ENCODE results near the gene ALPK1. TPM values are rescaled to one million over a fixed set of nuclear protein-coding genes. Genes with fewer than 3 reads are reported as not detected.

The ALPK1 gene
- total and polyA plus RNA-seq, 2 of the 4 experiments (the other 2 are of a cell fraction) = 3.3 to 7.9 TPM

DNA sequence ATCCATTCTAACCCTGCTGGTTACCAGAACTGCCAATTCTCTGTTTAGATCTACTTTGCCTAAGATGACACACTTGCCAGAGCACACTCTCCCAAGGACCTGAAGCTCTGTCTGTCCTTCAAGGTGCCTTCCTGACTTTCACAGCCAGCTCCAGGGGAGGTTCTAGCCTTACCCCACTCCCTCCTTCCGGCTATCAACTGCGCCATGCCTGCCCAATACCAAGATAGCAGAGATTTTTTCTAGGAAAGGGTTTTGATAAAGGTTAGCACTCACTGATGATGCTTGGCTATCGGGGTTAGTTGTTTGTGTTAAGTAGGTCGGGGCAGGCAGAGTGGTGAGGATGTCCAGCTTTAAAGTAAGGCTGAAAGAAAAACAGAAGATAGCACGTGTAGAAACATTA, 14.3 kb downstream of the ALPK1 start:
- DNase-seq = no peak
- H2AK9ac ChIP-seq (replicated peaks; ENCODE audit: low read depth, low read length, poor library complexity) = no peak overlapping the region
- ChIA-PET POLR2A (ENCODE audit: unreplicated experiment) (no interaction called here), CTCF (interaction anchor here (0.7 to 1.0 kb wide), 2 partner anchors 11 to 293 kb away, joined by 3 to 4 read pairs; no protein-coding TSS in a partner anchor)
- H2AFZ ChIP-seq (replicated peaks; ENCODE audit: low read length, poor library complexity) = no peak overlapping the region
- no peak overlapping the region for H3K4me3 ChIP-seq (ENCODE audit: insufficient read depth, low read depth, low read length)
- intact Hi-C loops (cut with micrococcal nuclease) = loop anchor here (1.0 kb wide), 1 partner anchor 8 kb away; no protein-coding TSS in a partner anchor
- H3K4me2 ChIP-seq (ENCODE audit: low read depth, low read length) = no peak overlapping the region
- no peak overlapping the region for H3K18ac ChIP-seq (ENCODE audit: low read depth, low read length)
- in situ Hi-C loops (cut with MboI; ENCODE audit: low sequenced_read_pairs) = no loop called here
- no peaks in the 10 kb centered on the region for H3K9me1 ChIP-seq (ENCODE audit: insufficient read depth, low read length)
- H4K91ac ChIP-seq (ENCODE audit: insufficient read depth, low read depth, low read length) = no peak overlapping the region
- ATAC-seq (ENCODE audit: low read depth) = no peak
- no peaks in the 10 kb centered on the region for H4K20me1 ChIP-seq (ENCODE audit: insufficient read depth, low read length)
- no peaks in the 10 kb centered on the region for H3K36me3 ChIP-seq (ENCODE audit: control insufficient read depth, insufficient read depth, low read length)
- no peaks in the 10 kb centered on the region for H3K9me3 ChIP-seq (ENCODE audit: control insufficient read depth, insufficient read depth, low read length)
- dilution Hi-C loops (cut with HindIII; ENCODE audit: low sequenced_read_pairs, unreplicated experiment) = no loop called here
- no peak overlapping the region for H3K27ac ChIP-seq (ENCODE audit: insufficient read depth, low read length)
- H2BK20ac ChIP-seq (ENCODE audit: low read depth, low read length) = no peak overlapping the region
- H3K4me1 ChIP-seq (ENCODE audit: control insufficient read depth, insufficient read depth, low read length) = peaks cover 4% of the 10 kb centered on the region; the same call in 1 of the 2 replicates
- no peak overlapping the region for H3K14ac ChIP-seq (replicated peaks; ENCODE audit: low read depth, low read length)
- peaks cover 0 to 2% of the 10 kb centered on the region in 2 experiments; a peak in 1 of 4 replicates for H3K79me1 ChIP-seq (ENCODE audit: low read depth in 1 of 2, low read length in 2 of 2)
- BruUV-seq (replicated peaks) = no TSS peak
- H3K9ac ChIP-seq (ENCODE audit: low read depth, low read length) = no peak overlapping the region
- no peak overlapping the region for H4K5ac ChIP-seq (ENCODE audit: low read depth, low read length)
- H4K8ac ChIP-seq (ENCODE audit: low read depth in 2 of 2, low read length in 2 of 2) = no peak overlapping the region
- no peak overlapping the region for H2AK5ac ChIP-seq (ENCODE audit: low read depth, low read length)
- no peak overlapping the region for H3K56ac ChIP-seq (ENCODE audit: extremely low read depth, insufficient read depth, low read length)
- H2BK120ac ChIP-seq (ENCODE audit: low read depth, low read length) = no peak overlapping the region
- H3K4ac ChIP-seq (ENCODE audit: low read depth, low read length) = no peak overlapping the region
- H3K23ac ChIP-seq (ENCODE audit: low read depth, low read length) = no peak overlapping the region
- TF ChIP-seq MXI1 (IDR thresholded peaks at IDR 0.05; ENCODE audit: borderline replicate concordance, low read depth, low read length) (no peak), RAD21 (IDR thresholded peaks at IDR 0.05; ENCODE audit: low read length) (no peak), MAZ (IDR thresholded peaks at IDR 0.05; ENCODE audit: borderline replicate concordance, low read depth, low read length) (no peak), NFE2L2 (IDR thresholded peaks at IDR 0.05; ENCODE audit: low read depth, low read length) (no peak)
- TF ChIP-seq, protein P1, sequence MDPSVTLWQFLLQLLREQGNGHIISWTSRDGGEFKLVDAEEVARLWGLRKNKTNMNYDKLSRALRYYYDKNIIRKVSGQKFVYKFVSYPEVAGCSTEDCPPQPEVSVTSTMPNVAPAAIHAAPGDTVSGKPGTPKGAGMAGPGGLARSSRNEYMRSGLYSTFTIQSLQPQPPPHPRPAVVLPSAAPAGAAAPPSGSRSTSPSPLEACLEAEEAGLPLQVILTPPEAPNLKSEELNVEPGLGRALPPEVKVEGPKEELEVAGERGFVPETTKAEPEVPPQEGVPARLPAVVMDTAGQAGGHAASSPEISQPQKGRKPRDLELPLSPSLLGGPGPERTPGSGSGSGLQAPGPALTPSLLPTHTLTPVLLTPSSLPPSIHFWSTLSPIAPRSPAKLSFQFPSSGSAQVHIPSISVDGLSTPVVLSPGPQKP (IDR thresholded peaks at IDR 0.05; ENCODE audit: borderline replicate concordance, low read depth, low read length) = no peak
- no peaks in the 10 kb centered on the region for H3K27me3 ChIP-seq (ENCODE audit: control insufficient read depth, insufficient read depth, low read length)
- H2BK15ac ChIP-seq (ENCODE audit: low read depth, low read length) = no peak overlapping the region
- no peak overlapping the region for H2BK5ac ChIP-seq (ENCODE audit: low read depth, low read length, poor library complexity, severe bottlenecking)
- WGBS, 2 experiments (ENCODE audit: extremely low coverage in 2 of 2, insufficient read length in 1 of 2) = 33% methylated on average over 1 of the region's 5 CpGs; no CpG with 5 or more reads in 1 of the 2 experiments
